Left ventricle myocardium inferior (tissue), 1 donor: ENCODE results near the gene ATP8A1. TPM values are rescaled to one million over a fixed set of nuclear protein-coding genes. Genes with fewer than 3 reads are reported as not detected.

ENCODE experiments used
- DNase-seq: peaks from one replicate; pipeline ENCODE4 v3.0.0-alpha.2; 2020
- H3K27ac ChIP-seq: fragments of 200-600 bp; replicated peaks from 2 replicates; pipeline ENCODE4 v1.8.0; 2021
- H3K27me3 ChIP-seq: fragments of 200-600 bp; 2 replicates; pipeline ENCODE4 v1.8.0; 2021; ENCODE audit warnings: low read depth
- H3K36me3 ChIP-seq: fragments of 200-600 bp; 2 replicates; pipeline ENCODE4 v1.8.0; 2021
- H3K4me1 ChIP-seq: fragments of 200-600 bp; 2 replicates; pipeline ENCODE4 v1.8.0; 2021
- H3K4me3 ChIP-seq: fragments of 200-600 bp; 2 replicates; pipeline ENCODE4 v1.8.0; 2021; ENCODE audit warnings: mild to moderate bottlenecking, moderate library complexity
- H3K9me3 ChIP-seq: fragments of 200-600 bp; replicated peaks from 2 replicates; pipeline ENCODE4 v1.8.0; 2021
- CTCF ChIP-seq: fragments of 200-600 bp; IDR thresholded peaks from 2 replicates; pipeline ENCODE4 v1.8.0; 2021; ENCODE audit warnings: antibody characterized with exemption, mild to moderate bottlenecking, borderline replicate concordance
- intact Hi-C: fragments of 100-400 bp; cut with micrococcal nuclease; formaldehyde crosslinking; loops from one replicate; pipeline ENCODE4 v1.11.0; 2022
- total RNA-seq: library from RNA; stranded (reverse); fragmentation: NEBNext Ultra II Directional; extraction: Animal tissue kit (Norgen Biotek cat#: 25700); gene quantifications from one replicate; pipeline ENCODE4 v1.2.1, GENCODE V29; 2021
- donor health status: DM: no; HTN: yes; CAD: no; lungs with severe emphysema.

Gene ATP8A1
- total RNA-seq, 1 donor from 2014 or later: 19.2 TPM

GRCh38 chr4:42498040-42498439 is 158.9 kb downstream of the ATP8A1 start:
- H3K4me1 ChIP-seq: no peaks in the 10 kb centered on the region
- no peaks in the 10 kb centered on the region for H3K9me3 ChIP-seq
- no peak overlapping the region for H3K27ac ChIP-seq
- no peaks in the 10 kb centered on the region for H3K27me3 ChIP-seq
- TF ChIP-seq CTCF: no peak
- H3K36me3 ChIP-seq: peaks cover 2% of the 10 kb centered on the region
- H3K4me3 ChIP-seq: no peak overlapping the region
- DNase-seq: no peak
- intact Hi-C loops: no loop called here

- TF ChIP-seq CTCF: no peak
- H3K4me1 ChIP-seq: no peaks in the 10 kb centered on the region
Observed at GRCh38 chr4:42497142-42497910, 159.6 kb downstream of the ATP8A1 start.

GRCh38 chr4:42492962-42493361 is 163.9 kb downstream of the ATP8A1 start:
- no peaks in the 10 kb centered on the region for H3K36me3 ChIP-seq
- H3K4me3 ChIP-seq: no peak overlapping the region
- no peak overlapping the region for H3K27ac ChIP-seq
- H3K9me3 ChIP-seq: no peaks in the 10 kb centered on the region
- no peaks in the 10 kb centered on the region for H3K4me1 ChIP-seq
- no peak for TF ChIP-seq CTCF
- intact Hi-C loops: no loop called here
- DNase-seq: no peak
- no peaks in the 10 kb centered on the region for H3K27me3 ChIP-seq

More at GRCh38 chr4:42497142-42497910, 159.6 kb downstream of the ATP8A1 start:
- H3K4me3 ChIP-seq: no peak overlapping the region
- H3K27me3 ChIP-seq: no peaks in the 10 kb centered on the region
- no peaks in the 10 kb centered on the region for H3K36me3 ChIP-seq
- intact Hi-C loops: no loop called here
- DNase-seq: no peak
- H3K27ac ChIP-seq: no peak overlapping the region
- H3K9me3 ChIP-seq: no peaks in the 10 kb centered on the region

GRCh38 chr4:42490015-42490414 is 166.9 kb downstream of the ATP8A1 start:
- DNase-seq: no peak
- no peaks in the 10 kb centered on the region for H3K36me3 ChIP-seq
- no peaks in the 10 kb centered on the region for H3K9me3 ChIP-seq
- H3K4me1 ChIP-seq: no peaks in the 10 kb centered on the region
- H3K27me3 ChIP-seq: no peaks in the 10 kb centered on the region
- no peak for TF ChIP-seq CTCF
- intact Hi-C loops: no loop called here
- no peak overlapping the region for H3K27ac ChIP-seq
- no peak overlapping the region for H3K4me3 ChIP-seq

GRCh38 chr4:42489095-42489494 is 167.8 kb downstream of the ATP8A1 start:
- DNase-seq: no peak
- no peak for TF ChIP-seq CTCF
- intact Hi-C loops: no loop called here

More at GRCh38 chr4:42489095-42489494, 167.8 kb downstream of the ATP8A1 start:
- Histone ChIP-seq H3K27me3 (no peaks in the 10 kb centered on the region), H3K4me3 (no peak overlapping the region), H3K36me3 (no peaks in the 10 kb centered on the region), H3K4me1 (no peaks in the 10 kb centered on the region), H3K9me3 (no peaks in the 10 kb centered on the region), H3K27ac (no peak overlapping the region)
